ENCODE results near the gene MRPL14. TPM values are rescaled to one million over a fixed set of nuclear protein-coding genes. Genes with fewer than 3 reads are reported as not detected.
"Not testable (repeated sequence)": the region's sequence is repeated elsewhere in the genome, so short reads cannot be mapped to it uniquely, and the experiment has no call there.

The MRPL14 gene
- total RNA-seq, 4 donors from 2014 or later, result 41.7 to 60.3 (median 53.6) TPM

- peaks cover 0 to 7% (median 0%) of the 10 kb centered on the region in 3 donors for H3K4me1 ChIP-seq
- WGBS, 2 donors, result 86% methylated on average over 5 to 7 of the region's 7 CpGs
Observed at GRCh38 chr6:44149369-44150012, 22.2 kb upstream of the MRPL14 start.

GRCh38 chr6:44148306-44148705 lies 21.1 kb upstream of the MRPL14 start:
- Histone ChIP-seq H3K36me3 (peaks cover 13 to 83% (median 26%) of the 10 kb centered on the region in 3 donors), H3K27me3 (no peaks in the 10 kb centered on the region), H3K4me3 (no peak overlapping the region), H3K9me3 (no peaks in the 10 kb centered on the region), H3K27ac (no peak overlapping the region), H3K4me1 (peaks cover 0 to 7% (median 0%) of the 10 kb centered on the region in 3 donors)
- intact Hi-C loops (cut with DNase I), result no loop called here
- TF ChIP-seq CTCF (IDR thresholded peaks at IDR 0.05), result no peak
- no peak for TF ChIP-seq POLR2A (IDR thresholded peaks at IDR 0.05)
- no peak for DNase-seq
- 87 to 100% methylated on average over 3 to 5 of the region's 9 CpGs for WGBS, 2 donors

More at GRCh38 chr6:44149369-44150012, 22.2 kb upstream of the MRPL14 start:
- Histone ChIP-seq H3K27me3 (no peaks in the 10 kb centered on the region), H3K4me3 (no peak overlapping the region), H3K9me3 (no peaks in the 10 kb centered on the region), H3K36me3 (peaks cover 13 to 83% (median 26%) of the 10 kb centered on the region in 3 donors), H3K27ac (no peak overlapping the region)
- intact Hi-C loops (cut with DNase I), result no loop called here
- no peak for DNase-seq
- TF ChIP-seq CTCF (IDR thresholded peaks at IDR 0.05) (no peak), POLR2A (IDR thresholded peaks at IDR 0.05) (no peak)

DNA sequence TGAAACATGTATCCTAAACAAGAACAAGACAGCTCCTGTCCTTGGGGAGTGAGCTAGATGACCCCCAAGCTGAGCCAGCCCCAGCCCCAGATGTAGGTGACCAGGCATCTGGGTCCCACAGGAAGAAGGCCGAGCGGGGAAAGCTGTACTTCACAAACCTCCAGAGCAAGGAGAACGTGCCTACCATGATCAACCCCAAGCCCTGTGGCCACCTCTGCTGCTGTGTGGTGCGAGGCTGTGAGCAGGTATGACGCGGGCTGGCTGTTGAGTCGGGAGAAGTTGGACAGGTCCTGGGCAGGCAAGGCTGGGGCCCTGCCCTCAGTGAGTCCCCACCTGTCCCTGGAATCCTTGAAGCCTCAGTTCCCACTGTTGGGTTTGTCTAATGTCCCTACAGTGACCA lies 20.0 kb upstream of the MRPL14 start:
- Histone ChIP-seq H3K27ac (no peak overlapping the region), H3K4me1 (peaks cover 0 to 7% (median 0%) of the 10 kb centered on the region in 3 donors), H3K9me3 (no peaks in the 10 kb centered on the region), H3K36me3 (peaks cover 13 to 83% (median 26%) of the 10 kb centered on the region in 3 donors), H3K4me3 (no peak overlapping the region), H3K27me3 (no peaks in the 10 kb centered on the region)
- 83 to 95% methylated on average over 3 to 7 of the region's 7 CpGs for WGBS, 2 donors
- TF ChIP-seq POLR2A (IDR thresholded peaks at IDR 0.05) (no peak), CTCF (IDR thresholded peaks at IDR 0.05) (no peak)
- DNase-seq, result no peak
- intact Hi-C loops (cut with DNase I), result no loop called here

GRCh38 chr6:44146685-44147084 lies 19.4 kb upstream of the MRPL14 start:
- no peaks in the 10 kb centered on the region for H3K9me3 ChIP-seq
- 81 to 83% methylated on average over 7 of the region's 10 CpGs for WGBS, 2 donors
- no peak for DNase-seq
- H3K27me3 ChIP-seq, result no peaks in the 10 kb centered on the region
- H3K4me3 ChIP-seq, result no peak overlapping the region
- intact Hi-C loops (cut with DNase I), result no loop called here
- no peak overlapping the region for H3K27ac ChIP-seq
- peaks cover 0 to 3% (median 0%) of the 10 kb centered on the region in 3 donors for H3K4me1 ChIP-seq
- no peak for TF ChIP-seq POLR2A (IDR thresholded peaks at IDR 0.05)
- TF ChIP-seq CTCF (IDR thresholded peaks at IDR 0.05), result no peak
- H3K36me3 ChIP-seq, result peaks cover 13 to 88% (median 26%) of the 10 kb centered on the region in 3 donors

DNA sequence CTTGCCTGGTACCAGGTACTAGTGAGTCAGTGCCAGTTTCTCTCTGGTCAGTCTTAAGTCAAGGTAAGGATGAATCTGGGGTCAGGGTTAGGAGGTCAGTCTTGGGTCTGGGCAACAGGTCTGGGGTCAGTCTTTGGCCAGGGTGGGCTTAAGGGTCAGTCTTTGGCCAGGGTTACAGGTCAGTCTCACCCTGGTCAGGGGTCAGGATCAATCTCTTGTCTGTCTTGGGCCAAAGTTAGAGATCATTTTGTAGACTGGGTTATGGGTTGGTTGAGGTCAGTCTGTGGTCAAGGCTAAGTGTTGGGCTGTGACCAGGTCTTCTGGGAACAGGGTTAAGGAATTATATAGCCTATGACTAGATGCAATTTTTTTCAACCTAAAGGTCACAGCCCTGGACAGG lies 18.6 kb upstream of the MRPL14 start:
- intact Hi-C loops (cut with DNase I), result no loop called here

GRCh38 chr6:44144536-44144935 lies 17.3 kb upstream of the MRPL14 start:
- 76 to 78% methylated on average over 3 of the region's 3 CpGs for WGBS, 2 donors

More for the DNA sequence above, 18.6 kb upstream of the MRPL14 start:
- no peak for TF ChIP-seq POLR2A (IDR thresholded peaks at IDR 0.05)
- TF ChIP-seq CTCF (IDR thresholded peaks at IDR 0.05), result no peak
- H3K9me3 ChIP-seq, result no peaks in the 10 kb centered on the region
- no peaks in the 10 kb centered on the region for H3K27me3 ChIP-seq
- no peak overlapping the region for H3K27ac ChIP-seq
- no peak overlapping the region for H3K4me3 ChIP-seq
- H3K36me3 ChIP-seq, result peaks cover 18 to 97% (median 27%) of the 10 kb centered on the region in 3 donors
- H3K4me1 ChIP-seq, result no peaks in the 10 kb centered on the region
- DNase-seq, result no peak

More at GRCh38 chr6:44144536-44144935, 17.3 kb upstream of the MRPL14 start:
- H3K4me3 ChIP-seq; H3K27ac ChIP-seq; H3K27me3 ChIP-seq; H3K4me1 ChIP-seq; DNase-seq; H3K9me3 ChIP-seq; intact Hi-C loops (cut with DNase I): not testable (repeated sequence)
- H3K36me3 ChIP-seq, result peaks cover 16 to 100% (median 40%) of the 10 kb centered on the region in 3 donors

Data from esophagus squamous epithelium (tissue), 5 donors.